OCI-LY3 (cell line): ENCODE measurements around the gene SLC6A12.

ENCODE experiments used
- H2AFZ ChIP-seq: fragments of 200-600, 300-600 bp; shearing (Covaris generic); 2 replicates; pipeline ENCODE4 v1.6.0; 2014; ENCODE audit warnings: antibody characterized with exemption, low read depth, low read length
- H3K27ac ChIP-seq: fragments of 200-600, 300-600 bp; sonication (generic); 2 replicates; pipeline ENCODE4 v1.5.1; 2014; ENCODE audit warnings: mild to moderate bottlenecking, low read length, moderate library complexity, mixed read lengths
- H3K27me3 ChIP-seq: fragments of 200-600, 300-600 bp; sonication (generic); 2 replicates; pipeline ENCODE4 v1.6.1; 2014; ENCODE audit warnings: low read depth, low read length, mixed read lengths
- H3K36me3 ChIP-seq: fragments of 200-600, 300-600 bp; sonication (generic); replicated peaks from 2 replicates; pipeline ENCODE3; 2014; ENCODE audit warnings: low read depth, low read length, mixed read lengths
- H3K4me1 ChIP-seq: fragments of 300-600, 200-600 bp; sonication (generic); 2 replicates; pipeline ENCODE4 v1.6.1; 2014; ENCODE audit warnings: low read length, mixed read lengths
- H3K4me2 ChIP-seq: fragments of 200-600, 300-600 bp; sonication (generic); 2 replicates; pipeline ENCODE4 v1.6.1; 2014; ENCODE audit warnings: low read length, mixed read lengths
- H3K4me3 ChIP-seq: fragments of 300-600, 200-600 bp; sonication (generic); 2 replicates; pipeline ENCODE4 v1.5.1; 2014; ENCODE audit warnings: antibody characterized with exemption, mild to moderate bottlenecking, low read length, moderate library complexity
- H3K79me2 ChIP-seq: fragments of 300-600, 200-600 bp; shearing (Covaris generic); 2 replicates; pipeline ENCODE4 v1.6.1; 2014; ENCODE audit warnings: mild to moderate bottlenecking, low read length, mixed read lengths
- H3K9ac ChIP-seq: fragments of 300-600, 200-600 bp; shearing (Covaris generic); 2 replicates; pipeline ENCODE4 v1.6.0; 2014; ENCODE audit warnings: mild to moderate bottlenecking, low read length, moderate library complexity
- H3K9me3 ChIP-seq: fragments of 200-600, 300-600 bp; shearing (Covaris generic); 2 replicates; pipeline ENCODE4 v1.6.1; 2014; ENCODE audit warnings: low read length, mixed read lengths; ENCODE audit not compliant: insufficient read depth
- H4K20me1 ChIP-seq: fragments of 200-600, 300-600 bp; sonication (generic); 2 replicates; pipeline ENCODE4 v1.6.1; 2016; ENCODE audit warnings: low read length, mixed read lengths; ENCODE audit not compliant: insufficient read depth
- EZH2phosphoT487 ChIP-seq: fragments of 200-600 bp; shearing (Covaris generic); IDR thresholded peaks from 2 replicates; pipeline ENCODE4 v1.6.1; 2018; ENCODE audit warnings: antibody characterized with exemption, mixed run types, low read depth
- TF ChIP-seq, protein P1 (sequence below): fragments of 200-600, 300-600 bp; sonication (generic); IDR thresholded peaks from 2 replicates; pipeline ENCODE4 v1.5.1; 2014; ENCODE audit warnings: antibody characterized with exemption, low read length, low read depth

The SLC6A12 gene

DNA sequence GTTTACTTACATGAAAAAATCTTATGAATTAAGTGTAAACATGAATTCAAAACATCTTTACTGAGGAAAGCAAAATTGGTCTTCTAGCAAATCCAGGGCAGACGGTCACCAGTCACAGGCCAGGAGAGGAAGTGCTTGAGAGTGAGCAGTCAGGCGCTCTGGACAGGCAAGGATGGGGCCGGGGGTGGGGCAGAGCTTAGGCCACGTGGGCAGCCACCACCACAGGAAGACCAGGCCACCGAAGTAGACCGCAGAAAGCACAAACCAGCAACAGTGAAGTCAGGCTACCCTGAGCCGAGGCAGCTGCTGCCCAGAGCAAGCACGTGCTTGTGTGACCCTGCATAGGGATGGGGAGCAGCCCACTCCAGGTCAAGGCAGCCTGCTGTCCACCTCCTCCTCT is 33.5 kb downstream of the SLC6A12 start:
- no peaks in the 10 kb centered on the region for H3K27me3 ChIP-seq
- no peaks in the 10 kb centered on the region for H3K4me1 ChIP-seq
- H3K27ac ChIP-seq = no peak overlapping the region
- no peak for TF ChIP-seq EZH2phosphoT487
- TF ChIP-seq, protein P1, sequence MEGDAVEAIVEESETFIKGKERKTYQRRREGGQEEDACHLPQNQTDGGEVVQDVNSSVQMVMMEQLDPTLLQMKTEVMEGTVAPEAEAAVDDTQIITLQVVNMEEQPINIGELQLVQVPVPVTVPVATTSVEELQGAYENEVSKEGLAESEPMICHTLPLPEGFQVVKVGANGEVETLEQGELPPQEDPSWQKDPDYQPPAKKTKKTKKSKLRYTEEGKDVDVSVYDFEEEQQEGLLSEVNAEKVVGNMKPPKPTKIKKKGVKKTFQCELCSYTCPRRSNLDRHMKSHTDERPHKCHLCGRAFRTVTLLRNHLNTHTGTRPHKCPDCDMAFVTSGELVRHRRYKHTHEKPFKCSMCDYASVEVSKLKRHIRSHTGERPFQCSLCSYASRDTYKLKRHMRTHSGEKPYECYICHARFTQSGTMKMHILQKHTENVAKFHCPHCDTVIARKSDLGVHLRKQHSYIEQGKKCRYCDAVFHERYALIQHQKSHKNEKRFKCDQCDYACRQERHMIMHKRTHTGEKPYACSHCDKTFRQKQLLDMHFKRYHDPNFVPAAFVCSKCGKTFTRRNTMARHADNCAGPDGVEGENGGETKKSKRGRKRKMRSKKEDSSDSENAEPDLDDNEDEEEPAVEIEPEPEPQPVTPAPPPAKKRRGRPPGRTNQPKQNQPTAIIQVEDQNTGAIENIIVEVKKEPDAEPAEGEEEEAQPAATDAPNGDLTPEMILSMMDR = no peak
- H3K4me2 ChIP-seq = no peak overlapping the region
- H3K4me3 ChIP-seq = no peak overlapping the region
- no peaks in the 10 kb centered on the region for H4K20me1 ChIP-seq
- no peaks in the 10 kb centered on the region for H3K9me3 ChIP-seq
- no peaks in the 10 kb centered on the region for H3K36me3 ChIP-seq
- H3K9ac ChIP-seq = no peak overlapping the region
- no peak overlapping the region for H2AFZ ChIP-seq
- H3K79me2 ChIP-seq = no peaks in the 10 kb centered on the region

DNA sequence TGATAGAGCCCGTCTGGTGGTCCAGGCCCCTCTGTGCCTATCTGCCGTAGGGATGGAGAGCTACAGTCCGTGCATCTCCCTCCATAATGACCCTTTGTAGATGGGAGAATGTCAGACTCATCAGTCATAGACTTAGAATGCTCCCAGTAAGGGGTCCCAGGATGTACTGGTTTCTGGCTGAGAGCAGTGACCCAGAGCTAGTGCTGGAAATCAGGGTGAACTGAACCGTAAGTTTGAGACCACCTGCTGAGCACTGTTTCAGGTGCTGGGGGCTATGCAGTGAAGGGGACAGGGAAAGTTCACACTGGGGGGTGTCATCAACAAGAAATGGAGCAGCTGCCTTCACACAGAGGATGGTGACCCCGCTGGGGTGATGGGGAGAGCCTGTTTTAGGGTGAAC is 34.1 kb downstream of the SLC6A12 start:
- H4K20me1 ChIP-seq = no peaks in the 10 kb centered on the region
- H2AFZ ChIP-seq = no peak overlapping the region
- no peaks in the 10 kb centered on the region for H3K79me2 ChIP-seq
- H3K27me3 ChIP-seq = no peaks in the 10 kb centered on the region
- TF ChIP-seq EZH2phosphoT487 = no peak
- TF ChIP-seq, protein P1 = no peak
- H3K27ac ChIP-seq = no peak overlapping the region
- no peaks in the 10 kb centered on the region for H3K36me3 ChIP-seq
- no peak overlapping the region for H3K4me3 ChIP-seq
- H3K9ac ChIP-seq = no peak overlapping the region
- H3K4me1 ChIP-seq = no peaks in the 10 kb centered on the region
- H3K4me2 ChIP-seq = no peak overlapping the region
- H3K9me3 ChIP-seq = no peaks in the 10 kb centered on the region

DNA sequence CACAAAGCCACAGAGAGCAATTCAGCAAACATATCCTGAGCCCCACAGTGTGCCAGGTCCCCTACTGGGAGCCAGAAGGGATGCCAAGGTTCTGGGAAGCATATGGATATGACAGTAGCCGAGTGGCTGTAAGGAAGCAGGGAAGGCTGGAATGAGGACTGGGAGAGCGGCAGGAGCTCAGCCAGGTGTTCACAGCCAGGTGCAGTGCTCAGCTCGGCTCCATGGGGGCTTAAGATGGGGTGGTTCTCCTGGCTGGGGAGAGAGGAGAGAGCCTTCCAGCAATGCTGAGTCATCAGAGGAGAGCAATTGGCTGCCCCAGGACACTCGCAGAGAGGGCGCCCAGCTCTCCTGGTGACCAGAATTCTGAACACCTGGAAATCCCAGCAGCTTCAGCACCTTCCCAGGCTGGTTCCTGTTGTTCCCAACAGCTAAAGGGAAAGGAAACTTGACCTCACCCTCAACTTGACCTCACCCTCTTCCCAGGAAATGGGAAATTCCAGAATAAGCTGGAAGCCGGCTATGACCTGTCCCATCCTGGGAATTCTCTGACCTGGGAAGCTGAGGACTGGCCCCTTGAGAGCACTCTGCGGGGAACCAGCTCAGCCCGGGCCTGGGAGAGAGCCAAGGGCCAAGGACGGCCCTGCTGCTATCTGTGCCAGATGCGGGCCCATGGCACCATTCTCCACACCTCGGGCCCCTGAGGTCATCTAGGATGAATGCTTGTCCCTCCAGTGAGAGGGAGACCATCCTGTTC is 34.6 kb downstream of the SLC6A12 start:
- H3K9ac ChIP-seq = no peak overlapping the region
- H4K20me1 ChIP-seq = no peaks in the 10 kb centered on the region
- TF ChIP-seq, protein P1 = no peak
- no peak for TF ChIP-seq EZH2phosphoT487
- H3K79me2 ChIP-seq = no peaks in the 10 kb centered on the region
- H2AFZ ChIP-seq = no peak overlapping the region
- no peak overlapping the region for H3K4me3 ChIP-seq
- H3K36me3 ChIP-seq = no peaks in the 10 kb centered on the region
- no peak overlapping the region for H3K27ac ChIP-seq
- H3K27me3 ChIP-seq = no peaks in the 10 kb centered on the region
- H3K9me3 ChIP-seq = no peaks in the 10 kb centered on the region
- H3K4me1 ChIP-seq = no peaks in the 10 kb centered on the region
- no peak overlapping the region for H3K4me2 ChIP-seq

DNA sequence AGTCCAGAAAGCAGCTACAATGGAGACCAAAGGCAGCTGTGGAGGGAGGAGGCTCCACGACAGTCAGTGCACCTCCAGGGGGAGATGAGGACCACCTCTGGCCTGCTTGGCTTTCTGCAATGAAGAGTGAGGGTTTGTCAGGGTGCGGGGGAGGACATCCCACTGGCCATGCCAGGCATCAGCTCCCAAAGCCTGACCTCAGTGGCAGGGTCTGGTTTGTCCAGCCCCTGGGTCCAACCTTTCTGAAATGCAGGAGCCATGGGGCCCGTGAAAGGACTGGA is 35.2 kb downstream of the SLC6A12 start:
- no peaks in the 10 kb centered on the region for H3K27me3 ChIP-seq

More for the DNA sequence above, 35.2 kb downstream of the SLC6A12 start:
- no peak overlapping the region for H3K4me3 ChIP-seq
- no peak overlapping the region for H3K4me2 ChIP-seq
- no peaks in the 10 kb centered on the region for H3K79me2 ChIP-seq
- H3K27ac ChIP-seq = no peak overlapping the region
- no peak overlapping the region for H3K9ac ChIP-seq
- H3K4me1 ChIP-seq = no peaks in the 10 kb centered on the region
- no peaks in the 10 kb centered on the region for H3K36me3 ChIP-seq
- no peaks in the 10 kb centered on the region for H4K20me1 ChIP-seq
- H3K9me3 ChIP-seq = no peaks in the 10 kb centered on the region
- no peak overlapping the region for H2AFZ ChIP-seq
- no peak for TF ChIP-seq EZH2phosphoT487
- TF ChIP-seq, protein P1 = no peak
